ENCODE results near the gene LRRC27.

Gene LRRC27

GRCh38 chr10:132427006-132427771 lies 95.2 kb downstream of the LRRC27 start:
- DNase-seq (ENCODE audit: low read depth in 2 of 2): no peak

- DNase-seq (ENCODE audit: low read depth in 2 of 2): no peak
Observed at GRCh38 chr10:132427939-132428367, 96.0 kb downstream of the LRRC27 start.

GRCh38 chr10:132428486-132428995 lies 96.5 kb downstream of the LRRC27 start:
- no peak for DNase-seq (ENCODE audit: low read depth in 2 of 2)
